ENCODE data around the gene ACVR1C. TPM values are rescaled to one million over a fixed set of nuclear protein-coding genes. Genes with fewer than 3 reads are reported as not detected.

ACVR1C gene
- 0.14 TPM for polyA plus RNA-seq (ENCODE audit: insufficient read length)

DNA sequence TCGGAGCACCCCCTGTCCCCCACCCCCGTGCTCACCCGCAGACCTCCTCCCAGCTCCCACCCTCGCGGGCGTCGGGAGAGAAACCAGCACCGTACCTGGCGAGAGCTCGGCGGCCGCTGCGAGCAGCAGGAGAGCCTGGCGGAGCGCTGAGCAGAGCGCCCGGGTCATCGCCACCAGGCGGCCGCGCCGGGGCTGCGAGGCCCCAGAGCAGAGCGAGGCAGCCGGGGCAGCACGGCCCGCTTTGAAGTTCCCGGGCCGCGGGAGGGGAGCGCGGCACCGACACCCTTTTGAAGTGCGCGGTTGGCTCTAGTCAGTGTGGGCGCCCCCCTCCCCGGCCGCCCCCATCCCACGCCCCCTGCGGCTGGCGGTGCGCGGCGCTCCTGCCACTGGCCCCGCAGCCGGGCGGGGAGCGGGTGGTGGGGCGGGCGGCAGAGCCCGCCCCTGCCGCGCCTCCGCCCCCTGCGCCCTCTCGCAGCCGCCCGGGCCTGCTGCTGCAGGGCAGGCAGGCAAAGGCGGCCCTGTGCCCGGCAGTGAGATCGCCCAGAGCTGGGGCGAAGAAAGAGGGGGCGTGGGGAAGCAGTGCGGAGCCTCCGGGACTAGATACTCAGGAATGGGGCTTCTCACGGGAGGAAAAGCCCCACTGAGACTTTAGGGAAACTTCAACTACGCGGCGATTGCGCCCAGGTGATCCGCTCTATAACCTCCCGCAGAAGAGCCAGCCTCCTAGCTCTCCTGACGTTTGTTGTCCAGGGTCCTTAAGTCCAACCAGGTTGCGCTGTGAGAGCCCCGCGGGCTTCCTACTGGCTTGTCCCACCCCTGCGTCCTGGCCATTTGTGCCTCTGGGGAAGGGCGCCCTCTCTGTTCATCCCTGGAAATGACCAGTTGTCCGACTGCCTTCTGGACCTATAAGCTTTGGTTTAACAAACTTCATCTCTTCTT lies at the start of gene ACVR1C:
Gene ACVR1C (minus strand): TSS at position 388 of the 939 bp plus-strand sequence. CDS start 220 bp downstream, at position 168.
- DNase-seq (ENCODE audit: low read depth) = no peak

DNA sequence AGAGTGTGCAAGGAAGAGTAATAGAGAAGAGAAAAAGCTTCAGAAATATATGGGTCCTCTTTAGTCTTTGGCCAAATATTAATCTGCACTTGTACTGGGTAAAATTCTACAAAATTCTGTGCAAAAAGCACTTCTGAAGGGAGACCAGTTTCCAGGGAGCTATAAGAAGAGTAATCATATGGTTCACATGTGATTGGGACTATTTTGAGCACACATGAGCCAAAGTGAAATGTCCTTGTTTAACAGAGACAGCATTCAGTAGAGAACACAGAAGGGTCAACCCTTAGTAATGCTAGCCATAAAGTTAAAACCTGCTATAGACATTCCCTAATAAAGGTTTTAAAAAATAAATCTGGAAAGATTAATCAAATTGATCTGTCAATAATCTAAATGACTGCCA lies 49.3 kb upstream of the ACVR1C start:
- DNase-seq (ENCODE audit: low read depth) = no peak

DNA sequence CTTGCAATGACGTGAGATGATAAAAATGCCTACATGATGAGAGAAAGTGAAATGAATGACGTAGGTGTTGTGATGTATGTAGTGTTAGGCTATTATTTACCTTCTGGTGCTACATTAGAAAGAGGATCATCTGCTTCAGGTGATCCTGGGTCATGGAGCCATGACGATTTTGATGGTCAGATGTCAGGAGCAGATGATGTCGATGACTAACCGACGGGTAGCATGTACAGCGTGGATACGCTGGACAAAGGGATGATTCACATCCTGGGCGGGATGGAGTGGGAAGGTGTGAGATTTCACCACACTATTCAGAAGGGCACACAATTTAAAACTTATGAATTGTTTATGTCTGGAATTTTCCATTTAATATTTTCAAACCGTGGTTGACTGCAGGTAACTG lies 43.5 kb upstream of the ACVR1C start:
- DNase-seq (ENCODE audit: low read depth) = no peak

DNA sequence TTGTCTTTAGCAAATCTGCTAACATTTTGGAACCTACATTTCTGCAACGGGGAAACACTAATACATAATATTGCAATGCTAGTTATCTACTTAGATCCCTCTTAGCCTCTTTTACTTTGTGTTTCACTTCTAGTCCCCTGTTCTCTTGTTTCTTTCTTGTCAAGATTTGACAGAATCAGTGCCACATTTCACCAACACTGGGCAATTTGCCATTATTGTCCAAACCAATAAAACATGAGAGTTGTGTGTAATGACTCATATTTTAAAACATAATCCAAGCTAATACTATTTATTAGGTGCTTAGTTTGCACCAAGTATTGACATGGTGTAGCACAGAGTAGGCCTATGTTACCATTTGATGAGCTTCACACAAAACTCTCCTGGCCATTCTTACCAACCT lies 33.7 kb upstream of the ACVR1C start:
- no peak for DNase-seq (ENCODE audit: low read depth)

DNA sequence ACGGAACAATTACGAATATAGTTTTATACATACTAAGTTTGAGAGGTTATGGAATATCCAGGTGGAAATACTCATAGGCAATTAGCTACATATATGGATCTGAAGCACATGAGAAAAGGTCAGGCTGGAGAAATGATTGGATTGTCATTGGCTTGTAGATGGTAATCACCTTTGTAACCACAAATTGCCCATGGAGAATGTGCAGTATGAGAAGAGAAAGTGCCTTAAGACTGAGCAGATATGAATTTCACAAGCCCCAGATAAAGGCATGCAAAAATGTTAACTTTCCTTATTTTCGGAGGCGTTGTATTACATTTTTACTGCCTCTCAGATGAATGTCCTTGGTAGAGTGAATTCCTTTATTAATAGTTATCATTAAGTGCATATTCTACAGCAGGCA lies 33.1 kb upstream of the ACVR1C start:
- no peak for DNase-seq (ENCODE audit: low read depth)

DNA sequence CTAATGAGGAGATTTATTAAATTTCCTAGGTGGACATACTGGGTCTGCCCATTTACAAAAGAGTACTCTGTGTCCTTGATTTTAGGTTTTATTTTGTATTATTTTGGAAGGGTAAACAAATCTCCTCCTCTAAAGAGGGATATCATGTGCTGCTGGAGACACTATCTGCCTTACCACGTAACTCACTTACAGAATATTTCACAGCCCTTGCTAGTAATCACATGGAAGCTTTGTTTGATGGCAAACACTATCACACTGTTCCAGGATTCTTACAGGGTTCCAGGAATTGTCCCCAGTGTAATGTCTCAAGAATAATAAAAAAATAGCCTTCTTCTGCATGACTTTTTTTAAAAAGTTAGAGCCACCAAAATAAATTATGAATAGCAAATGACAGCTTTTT lies 29.2 kb upstream of the ACVR1C start:
- no peak for DNase-seq (ENCODE audit: low read depth)

DNA sequence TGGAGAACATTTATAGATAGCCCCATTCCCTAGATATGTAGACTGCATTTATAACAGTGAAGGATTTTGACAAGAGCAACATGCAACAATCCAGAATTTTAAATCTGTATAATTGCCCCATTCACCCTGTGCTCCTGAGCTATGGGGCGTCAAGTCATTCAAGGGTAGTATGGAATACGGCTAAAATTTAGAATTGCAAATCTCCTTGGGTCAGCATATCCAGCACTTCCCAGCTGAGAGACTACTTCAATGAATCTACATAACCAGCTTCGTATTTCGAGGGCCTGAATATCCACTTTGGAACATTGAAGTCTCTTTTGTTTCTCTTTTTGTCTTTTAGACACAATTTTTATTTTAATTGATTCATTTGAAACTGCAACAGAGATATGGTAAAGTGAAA lies 28.4 kb upstream of the ACVR1C start:
- DNase-seq (ENCODE audit: low read depth) = no peak

DNA sequence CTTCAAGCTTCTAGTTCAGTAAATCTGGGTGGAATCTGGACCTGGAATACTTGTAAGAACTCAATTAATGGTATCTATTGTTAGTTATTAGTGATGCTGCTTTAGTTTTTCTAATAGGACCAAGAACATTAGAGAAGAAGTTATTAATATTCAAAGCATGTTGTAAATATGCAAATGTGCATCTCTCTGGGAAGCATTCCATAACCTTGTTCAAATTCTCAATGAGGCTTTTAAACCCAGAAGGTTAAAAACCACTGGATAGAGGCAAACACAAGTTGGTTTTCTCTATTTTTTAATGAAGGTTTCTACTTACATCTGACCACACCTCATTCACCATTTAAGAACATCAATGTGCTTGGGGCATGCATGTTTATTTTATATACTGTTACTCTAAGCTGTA lies 16.1 kb upstream of the ACVR1C start:
- no peak for DNase-seq (ENCODE audit: low read depth)

DNA sequence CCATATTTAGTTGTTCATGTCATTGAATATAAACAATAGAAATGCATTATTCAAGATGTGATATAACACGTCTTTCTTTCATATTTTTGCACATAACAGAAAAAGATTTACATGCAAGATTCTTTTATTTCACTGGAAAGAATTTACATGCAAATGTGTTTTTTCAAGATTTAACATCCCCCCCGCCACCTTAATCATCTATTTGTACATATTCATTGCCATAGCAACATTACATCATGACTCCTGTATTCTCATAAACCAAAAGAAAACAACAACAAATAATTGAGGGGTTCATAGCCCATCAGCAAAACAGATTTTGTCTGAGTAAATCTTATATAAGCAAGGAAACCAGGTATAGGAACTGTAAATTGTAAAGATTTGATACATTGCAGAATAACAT lies 3.2 kb upstream of the ACVR1C start:
- DNase-seq (ENCODE audit: low read depth) = no peak

DNA sequence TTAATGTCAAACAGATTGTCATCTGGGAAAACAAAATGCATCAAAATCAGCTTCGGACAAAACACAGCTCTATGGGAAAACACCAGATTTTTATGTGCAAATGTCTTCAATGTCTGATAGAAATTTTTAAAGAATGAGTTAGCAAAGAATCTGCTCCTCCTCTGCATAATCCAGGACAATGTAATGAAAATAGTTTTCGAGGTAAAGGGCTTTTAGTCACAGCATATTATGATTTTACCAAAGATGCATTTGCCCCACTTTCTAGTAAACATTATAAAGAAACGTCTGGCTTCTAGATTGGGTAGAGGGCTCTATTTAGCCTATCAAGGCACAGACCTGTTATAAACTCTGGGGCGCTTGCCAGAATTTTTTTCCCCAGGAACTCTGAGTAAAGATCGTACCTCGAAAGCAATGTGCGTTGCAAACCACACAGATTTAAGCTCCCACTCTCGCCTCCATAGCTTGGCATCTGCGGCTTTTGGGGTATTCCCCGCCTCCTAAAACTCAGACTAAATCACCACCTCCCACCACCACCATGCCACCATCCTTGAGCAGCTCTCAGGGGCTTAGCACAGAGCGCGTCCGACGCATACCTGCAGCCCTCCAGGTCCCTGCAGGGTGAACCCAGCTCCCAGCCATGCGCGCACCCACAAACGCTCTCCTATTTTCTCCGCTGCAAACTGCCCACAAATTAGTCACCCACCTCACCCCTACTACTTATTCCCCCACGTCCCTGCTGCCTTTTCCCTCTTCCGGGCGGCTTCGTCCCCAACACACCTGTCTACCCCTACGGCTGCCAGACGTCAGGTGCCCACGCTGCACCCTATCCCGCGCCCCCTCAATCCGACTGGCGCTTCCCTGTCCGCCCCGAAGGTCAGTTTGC lies 829 bp downstream of the ACVR1C start:
- no peak for DNase-seq (ENCODE audit: low read depth)

DNA sequence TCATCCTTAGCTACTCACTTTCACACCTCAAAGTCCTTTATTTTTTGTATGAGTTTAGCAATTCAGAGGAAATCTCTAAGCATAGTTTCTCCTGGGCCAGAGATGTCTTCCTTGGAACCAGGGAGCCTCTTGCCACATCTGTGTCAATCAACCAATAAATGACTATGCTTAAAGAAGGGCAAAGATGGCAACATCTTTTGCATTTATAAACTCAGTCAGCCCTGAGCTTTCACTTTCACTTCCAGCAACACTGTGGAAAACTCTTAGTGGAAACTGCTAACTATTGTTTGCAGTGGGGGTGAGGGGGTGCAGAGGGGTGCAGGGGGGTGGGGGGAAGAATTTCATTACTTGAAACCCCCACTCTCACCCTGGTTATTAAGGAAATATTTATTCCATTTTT lies 3.4 kb downstream of the ACVR1C start:
- no peak for DNase-seq (ENCODE audit: low read depth)

DNA sequence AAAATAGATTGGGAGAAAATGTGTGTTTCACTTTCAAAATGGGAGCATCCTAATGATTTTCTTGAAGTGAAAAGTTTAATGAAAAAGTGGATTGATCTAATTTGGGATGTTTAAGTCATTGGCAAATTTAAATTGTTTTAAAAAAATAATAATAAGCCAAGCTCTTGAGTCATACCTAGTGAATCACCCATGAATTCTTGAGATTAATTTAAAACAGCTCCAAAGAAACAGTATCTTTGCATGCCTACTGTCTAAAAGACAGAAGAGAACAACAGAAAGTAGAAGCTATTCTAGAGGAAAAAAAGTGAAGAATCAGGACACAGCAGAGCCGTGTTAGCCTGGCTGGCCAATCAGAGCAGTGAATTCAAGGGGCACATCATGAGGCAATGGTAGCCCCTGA lies 7.7 kb downstream of the ACVR1C start:
- no peak for DNase-seq (ENCODE audit: low read depth)

DNA sequence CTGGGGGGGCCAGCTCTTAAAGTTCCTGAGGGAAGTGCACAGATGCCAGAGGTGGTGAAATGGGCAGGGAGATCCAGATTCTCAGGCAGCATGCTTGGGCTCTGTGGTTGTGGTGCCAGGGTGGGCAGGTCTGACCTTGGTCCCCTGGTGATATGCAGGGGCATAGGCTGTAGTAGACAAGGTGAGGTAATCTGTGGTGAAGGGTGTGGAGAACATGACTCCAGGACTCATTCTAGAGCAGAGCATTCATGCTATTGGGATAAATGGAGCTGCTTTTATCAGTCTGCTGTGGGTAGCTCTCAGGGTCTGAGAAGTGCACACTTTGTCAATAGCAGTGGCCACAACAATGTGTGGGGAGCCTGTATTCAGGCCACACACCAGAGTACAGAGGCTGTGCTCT lies 16.9 kb downstream of the ACVR1C start:
- DNase-seq (ENCODE audit: low read depth) = no peak

DNA sequence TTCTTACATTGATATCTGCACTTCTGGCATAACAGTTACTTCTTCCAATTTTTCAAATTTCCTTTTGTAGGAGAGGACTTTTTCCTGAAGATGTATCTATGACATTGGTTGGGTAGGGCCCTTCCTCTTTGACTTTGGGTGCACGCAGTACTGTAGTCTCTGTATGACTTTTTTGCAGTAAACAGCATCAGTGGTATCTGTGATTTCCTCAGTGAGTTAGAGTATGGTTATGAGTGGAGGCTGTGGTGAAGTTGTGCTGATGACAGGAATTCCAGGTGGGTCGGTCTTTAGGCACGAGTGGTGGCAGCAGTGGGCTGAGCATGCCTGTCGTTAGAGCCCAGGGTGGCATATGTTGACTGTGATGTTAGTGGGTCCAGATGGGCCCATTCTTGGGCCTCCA lies 17.6 kb downstream of the ACVR1C start:
- no peak for DNase-seq (ENCODE audit: low read depth)

DNA sequence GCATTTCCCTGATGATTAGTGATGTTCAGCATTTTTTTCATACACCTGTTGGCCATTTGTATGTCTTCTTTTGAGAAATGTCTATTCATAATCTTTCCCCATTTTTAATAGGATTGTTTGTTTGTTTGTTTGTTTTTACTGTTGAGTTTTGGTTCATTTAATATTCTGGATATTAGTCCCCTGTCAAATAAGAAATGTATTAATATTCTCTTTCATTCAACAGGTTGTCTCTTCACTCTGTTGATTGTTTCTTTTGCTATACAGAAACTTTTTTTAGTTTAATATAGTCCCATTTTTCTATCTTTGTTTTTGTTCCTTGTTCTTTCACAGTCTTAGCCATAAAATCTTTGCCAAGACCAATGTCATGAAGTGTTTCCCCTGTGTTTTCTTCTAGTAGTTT lies 22.1 kb downstream of the ACVR1C start:
- DNase-seq (ENCODE audit: low read depth) = no peak

DNA sequence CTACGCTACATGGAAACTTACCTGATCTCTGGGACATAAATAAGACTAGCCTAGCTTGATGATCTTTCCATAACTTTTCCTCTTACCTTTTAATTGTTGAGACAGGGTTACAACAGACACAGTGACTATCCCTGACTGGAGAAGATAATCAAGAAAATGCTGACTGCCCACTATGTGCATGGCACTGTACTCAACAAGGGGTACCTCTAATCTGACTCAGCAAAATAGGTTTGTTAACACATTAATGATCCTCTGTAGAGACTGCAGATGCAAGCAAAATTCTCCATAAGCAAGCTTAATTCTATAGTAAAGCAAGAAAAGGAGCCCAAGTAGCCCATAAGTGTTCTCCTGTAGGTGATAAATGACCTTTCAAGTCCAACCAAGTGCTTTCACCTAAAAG lies 25.5 kb downstream of the ACVR1C start:
- DNase-seq (ENCODE audit: low read depth) = no peak

DNA sequence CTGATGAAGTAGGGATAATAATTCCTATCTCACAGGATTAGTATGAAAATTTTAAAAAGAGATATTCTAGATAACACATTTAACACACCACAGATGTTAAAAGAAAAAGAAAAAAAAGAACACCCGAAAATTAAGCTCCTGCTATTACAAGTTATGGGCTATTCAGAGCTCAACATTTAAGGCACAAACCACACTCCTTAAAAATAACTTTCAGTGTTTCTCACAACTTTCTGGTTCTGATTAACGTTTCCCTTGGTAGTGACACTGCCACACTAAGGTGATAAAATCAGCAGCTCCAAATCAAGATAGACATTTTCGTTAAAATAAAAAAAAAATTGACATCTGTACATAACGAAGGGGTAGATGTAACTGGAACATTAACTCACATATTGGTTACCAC lies 26.9 kb downstream of the ACVR1C start:
- no peak for DNase-seq (ENCODE audit: low read depth)

DNA sequence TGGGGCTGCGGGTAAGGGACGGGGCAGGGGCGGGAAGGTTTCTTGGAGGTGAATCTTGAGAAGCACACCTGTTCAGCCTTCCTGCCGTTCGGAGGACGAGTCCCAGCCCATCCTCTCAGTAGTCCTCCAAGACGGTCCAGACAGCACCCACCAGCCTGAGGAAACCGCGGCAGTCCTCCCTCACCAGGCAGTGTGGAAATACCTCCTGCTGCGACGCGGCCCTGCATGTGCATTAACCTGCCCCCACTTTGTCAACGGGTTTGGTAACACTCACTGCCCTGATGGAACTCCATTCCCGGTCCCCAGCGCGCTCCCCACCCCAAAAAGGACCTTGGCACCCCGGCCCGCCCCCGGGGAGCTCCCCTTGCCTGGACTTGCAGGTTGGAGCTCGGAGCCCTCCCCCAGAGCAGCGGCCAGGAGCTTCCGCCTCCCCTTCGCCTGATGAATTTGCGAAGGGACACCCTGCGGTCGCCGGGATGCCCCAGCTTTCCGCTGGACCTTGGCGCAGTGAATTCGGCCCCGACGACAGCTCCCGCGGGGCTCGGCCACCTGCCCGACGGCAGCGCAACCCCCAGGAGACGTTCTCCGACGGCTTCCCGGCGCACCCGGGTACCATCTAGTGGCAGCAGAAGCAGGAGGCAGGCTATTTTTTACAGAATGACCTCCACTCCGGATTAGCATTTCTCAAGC lies 31.5 kb downstream of the ACVR1C start:
- no peak for DNase-seq (ENCODE audit: low read depth)

DNA sequence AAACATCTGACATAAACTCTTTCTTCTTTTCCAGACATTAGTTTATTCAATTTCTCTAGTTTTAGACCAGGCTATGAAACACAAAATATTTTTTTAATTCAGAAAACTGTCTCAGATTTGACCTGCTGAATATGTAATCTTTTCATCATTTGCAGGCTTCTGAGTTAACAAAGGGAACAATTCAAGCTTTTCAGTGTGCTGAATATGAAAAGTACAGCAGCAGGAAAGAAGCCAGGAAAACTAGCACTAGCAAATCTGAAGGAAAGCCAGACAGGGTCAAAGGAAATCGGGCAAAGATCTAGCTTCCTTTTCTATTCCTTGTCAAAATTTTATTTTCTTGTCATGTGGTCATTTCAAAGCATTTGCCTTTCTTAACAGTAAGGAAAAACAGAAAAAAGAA lies 35.3 kb downstream of the ACVR1C start:
- DNase-seq (ENCODE audit: low read depth) = no peak

DNA sequence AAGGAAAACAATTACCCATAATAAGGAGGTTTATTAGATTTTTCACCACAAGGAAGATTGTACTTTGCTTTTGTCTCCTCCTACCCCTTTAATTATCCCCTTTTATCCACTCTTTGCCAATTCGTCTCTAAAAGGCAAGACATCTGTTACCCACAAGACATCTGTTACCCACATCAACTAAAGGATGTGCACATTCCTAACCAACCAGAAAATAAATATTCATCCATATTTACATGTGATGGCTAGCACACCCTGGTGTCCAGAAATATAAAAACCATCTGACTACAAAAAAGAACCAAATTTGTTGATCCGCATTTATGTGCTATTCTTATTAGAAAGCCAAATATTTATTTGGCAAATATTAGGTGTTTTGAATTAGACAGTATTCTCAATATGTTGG lies 35.7 kb downstream of the ACVR1C start:
- DNase-seq (ENCODE audit: low read depth) = no peak

DNA sequence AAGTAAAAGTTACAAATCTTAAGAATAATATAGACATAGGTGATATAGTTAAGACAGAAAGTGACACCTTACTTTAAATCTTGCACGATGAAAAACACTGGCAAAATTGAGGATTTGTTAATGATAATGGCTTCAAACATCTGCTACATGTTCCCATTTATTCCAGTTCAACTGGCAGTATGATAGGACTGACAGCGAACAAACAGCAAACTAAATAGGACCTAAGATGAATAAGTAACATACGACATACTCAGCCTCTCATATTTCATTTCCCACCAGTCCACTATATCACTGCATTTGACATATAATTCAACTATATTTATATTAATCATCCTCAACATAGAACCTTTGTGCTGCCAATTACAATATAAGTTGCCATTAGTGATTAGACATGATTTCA lies 36.3 kb downstream of the ACVR1C start:
- no peak for DNase-seq (ENCODE audit: low read depth)

DNA sequence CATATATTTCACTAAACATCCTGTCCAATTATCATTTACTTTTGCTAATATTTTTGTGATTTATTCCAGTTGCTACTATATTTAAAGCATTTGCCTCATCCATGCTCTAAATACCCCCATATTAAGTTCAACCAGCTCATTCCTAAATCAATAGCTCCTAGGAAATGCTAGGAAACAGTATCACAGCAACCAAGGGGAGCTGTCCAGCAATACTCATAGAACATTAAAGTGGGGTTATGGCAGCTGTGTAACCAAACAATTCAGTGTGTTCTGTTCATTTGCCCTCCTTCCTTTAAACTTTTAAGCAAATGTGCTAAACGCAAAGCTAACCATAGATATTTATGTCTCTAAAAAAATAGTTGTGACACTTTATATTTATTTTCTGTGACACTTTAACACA lies 41.1 kb downstream of the ACVR1C start:
- no peak for DNase-seq (ENCODE audit: low read depth)
